ENCODE results near the gene PARVG.

DNA sequence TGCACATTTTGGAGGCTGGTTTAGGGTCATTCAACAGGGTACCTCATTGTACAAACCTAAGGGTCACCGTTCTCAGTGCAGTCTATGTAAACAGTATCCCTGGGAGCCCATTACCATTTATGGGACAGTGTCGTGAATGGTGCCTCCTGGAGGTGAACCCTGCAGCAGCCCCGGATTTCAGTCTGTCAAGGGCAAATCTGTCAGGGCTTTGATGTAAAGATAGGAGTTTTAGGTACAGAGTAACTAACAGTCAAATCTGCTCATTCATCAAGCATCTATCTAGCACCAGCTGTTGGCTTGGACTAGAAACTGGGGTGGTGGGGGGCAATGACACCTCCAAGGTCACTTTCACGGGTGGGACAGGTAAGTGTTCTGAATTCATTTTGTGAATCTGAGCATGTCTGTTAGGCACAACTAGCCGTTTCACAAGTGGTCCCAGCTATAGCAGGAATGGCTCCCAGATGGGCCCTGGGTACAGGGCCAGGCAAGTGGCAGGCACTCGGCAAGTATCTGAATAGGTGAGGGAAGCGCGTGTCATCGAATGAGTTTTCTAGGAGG, 63.6 kb downstream of the PARVG start:
- TF ChIP-seq, protein P1, sequence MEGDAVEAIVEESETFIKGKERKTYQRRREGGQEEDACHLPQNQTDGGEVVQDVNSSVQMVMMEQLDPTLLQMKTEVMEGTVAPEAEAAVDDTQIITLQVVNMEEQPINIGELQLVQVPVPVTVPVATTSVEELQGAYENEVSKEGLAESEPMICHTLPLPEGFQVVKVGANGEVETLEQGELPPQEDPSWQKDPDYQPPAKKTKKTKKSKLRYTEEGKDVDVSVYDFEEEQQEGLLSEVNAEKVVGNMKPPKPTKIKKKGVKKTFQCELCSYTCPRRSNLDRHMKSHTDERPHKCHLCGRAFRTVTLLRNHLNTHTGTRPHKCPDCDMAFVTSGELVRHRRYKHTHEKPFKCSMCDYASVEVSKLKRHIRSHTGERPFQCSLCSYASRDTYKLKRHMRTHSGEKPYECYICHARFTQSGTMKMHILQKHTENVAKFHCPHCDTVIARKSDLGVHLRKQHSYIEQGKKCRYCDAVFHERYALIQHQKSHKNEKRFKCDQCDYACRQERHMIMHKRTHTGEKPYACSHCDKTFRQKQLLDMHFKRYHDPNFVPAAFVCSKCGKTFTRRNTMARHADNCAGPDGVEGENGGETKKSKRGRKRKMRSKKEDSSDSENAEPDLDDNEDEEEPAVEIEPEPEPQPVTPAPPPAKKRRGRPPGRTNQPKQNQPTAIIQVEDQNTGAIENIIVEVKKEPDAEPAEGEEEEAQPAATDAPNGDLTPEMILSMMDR (IDR thresholded peaks at IDR 0.05): no peak
- TF ChIP-seq POLR2A (IDR thresholded peaks at IDR 0.05): no peak

Data from uterus (tissue), 2 donors.